ENCODE data around the gene KBTBD2.

GRCh38 chr7:32900433-32900995, 9.0 kb upstream of the KBTBD2 start:
- no peak for TF ChIP-seq CTCF (IDR thresholded peaks at IDR 0.05; ENCODE audit: low read depth, low read length)
- no peak for TF ChIP-seq EZH2phosphoT487 (IDR thresholded peaks at IDR 0.05; ENCODE audit: low read depth)

All from OCI-LY3 (cell line).